Measurements from ENCODE around the gene CRY1.

Gene CRY1

DNA sequence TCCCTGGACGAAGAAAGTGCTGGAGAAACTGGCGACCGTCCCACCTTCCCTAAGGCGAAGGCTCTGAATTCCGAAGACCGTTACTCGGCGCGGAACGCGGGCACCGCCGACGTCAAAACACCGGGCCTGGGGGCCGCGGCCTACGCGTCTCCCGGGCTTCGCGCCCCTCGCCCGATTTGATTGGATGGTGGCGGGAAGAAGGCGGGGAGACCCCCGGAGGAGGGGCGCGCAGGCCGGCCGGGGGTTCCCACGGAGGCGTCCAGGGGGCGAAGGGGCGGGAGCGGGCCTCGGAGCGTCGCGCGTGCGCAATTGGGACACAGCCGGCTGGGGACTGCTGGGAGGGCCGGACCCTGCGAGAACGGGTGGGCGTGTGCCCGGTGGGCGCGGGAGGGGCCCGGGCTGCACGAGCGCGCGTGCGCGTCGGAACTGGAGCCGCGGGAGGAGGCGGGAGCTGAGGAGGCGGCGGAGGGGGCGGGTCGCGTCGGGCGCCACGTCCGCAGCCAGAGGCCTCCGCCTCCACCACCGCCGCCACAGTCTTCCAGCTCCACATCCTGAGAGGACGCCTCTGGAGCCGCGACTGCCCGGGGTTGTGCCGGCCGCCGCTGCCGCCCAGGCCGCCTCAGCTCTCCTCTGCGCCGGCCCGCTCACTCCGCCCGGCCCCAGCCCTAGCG lies 137.8 kb downstream of the CRY1 start, which contains the start of gene TMEM263:
TMEM263 (plus strand) TSS at position 531 of the 671 bp plus-strand sequence. CDS start 11,210 bp downstream, outside the sequence.
- no peak for FAIRE-seq

DNA sequence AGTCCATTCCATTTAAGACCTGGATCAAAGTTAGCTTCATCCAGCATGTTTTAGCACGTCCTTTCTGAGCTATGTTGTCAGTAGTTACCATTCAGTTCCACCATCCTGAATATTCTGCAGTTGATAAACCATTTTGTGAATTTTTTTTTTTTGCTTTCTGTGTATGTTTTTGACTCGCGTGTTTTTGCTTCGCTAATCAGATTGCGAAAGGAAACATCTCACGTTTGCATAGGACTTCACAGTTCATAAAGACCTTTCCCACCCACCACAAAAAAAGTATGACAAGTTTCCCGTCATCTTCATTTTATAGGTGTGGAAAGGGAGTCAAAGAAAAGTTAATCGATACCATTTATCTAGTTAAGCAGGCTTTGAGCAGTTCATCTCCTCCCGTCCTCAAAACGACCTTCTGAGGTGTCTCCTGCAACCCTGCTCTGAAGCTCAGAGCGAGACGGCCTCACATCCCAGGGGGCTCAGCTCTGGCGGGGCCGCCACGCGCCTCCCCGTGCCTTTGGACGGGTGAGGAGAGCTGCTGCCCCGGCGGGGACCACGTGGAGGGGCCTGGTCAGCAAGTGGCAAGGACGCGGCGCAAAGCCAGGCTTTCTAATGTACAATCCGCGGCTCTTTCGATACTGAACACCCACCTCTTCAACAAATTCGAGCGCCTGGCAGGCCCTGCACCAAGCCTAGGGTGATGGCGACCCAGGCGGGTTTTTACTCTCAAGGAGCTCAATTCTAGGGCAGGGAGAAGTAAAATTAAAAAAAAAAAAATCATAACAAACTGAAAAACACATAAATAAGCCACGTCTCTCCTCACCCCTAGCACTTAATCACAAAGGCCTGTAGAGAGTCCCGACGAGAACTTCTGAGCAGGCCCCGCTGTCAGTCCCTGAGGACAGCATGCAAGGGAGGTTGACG lies 138.6 kb downstream of the CRY1 start:
- FAIRE-seq, result no peak

DNA sequence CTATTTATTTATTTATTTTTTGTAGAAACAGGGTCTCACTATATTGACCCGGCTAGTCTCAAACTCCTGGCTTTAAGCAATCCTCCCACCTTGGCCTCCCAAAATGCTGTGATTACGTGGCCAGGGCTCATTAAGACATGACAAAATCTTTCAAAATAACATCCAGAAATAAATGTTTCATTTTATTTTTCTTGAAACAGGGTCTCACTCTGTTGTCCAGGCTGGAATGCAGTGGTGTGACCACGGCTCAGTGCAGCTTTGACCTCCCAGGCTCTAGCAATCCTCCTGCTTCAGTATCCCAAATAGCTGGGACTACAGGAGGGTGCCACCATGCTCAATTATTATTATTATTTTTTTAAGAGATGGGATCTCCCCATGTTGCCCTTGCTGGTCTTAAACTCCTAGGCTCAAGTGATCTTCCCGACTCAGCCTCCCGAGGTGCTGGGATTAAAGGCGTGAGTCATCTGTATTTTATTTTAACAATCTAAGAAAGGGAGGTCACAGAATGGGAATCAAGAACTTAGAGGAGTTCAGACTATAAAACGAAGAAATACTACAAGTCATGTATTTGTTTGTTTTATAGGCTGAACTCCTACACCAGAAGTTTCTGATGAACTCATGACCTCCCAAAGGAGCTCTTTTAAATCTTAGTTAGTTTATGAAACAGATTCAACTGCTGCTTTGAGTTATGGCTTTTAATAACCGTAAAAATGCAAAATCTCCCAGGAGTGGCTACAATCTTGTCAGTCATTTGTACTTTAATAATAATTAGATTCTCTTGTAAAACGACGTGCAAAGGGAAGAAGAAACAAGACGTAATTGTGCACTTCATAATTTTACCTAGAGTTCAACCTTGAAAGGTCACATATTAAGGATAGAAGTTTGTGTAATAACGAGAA lies 139.7 kb downstream of the CRY1 start:
- FAIRE-seq, result no peak

DNA sequence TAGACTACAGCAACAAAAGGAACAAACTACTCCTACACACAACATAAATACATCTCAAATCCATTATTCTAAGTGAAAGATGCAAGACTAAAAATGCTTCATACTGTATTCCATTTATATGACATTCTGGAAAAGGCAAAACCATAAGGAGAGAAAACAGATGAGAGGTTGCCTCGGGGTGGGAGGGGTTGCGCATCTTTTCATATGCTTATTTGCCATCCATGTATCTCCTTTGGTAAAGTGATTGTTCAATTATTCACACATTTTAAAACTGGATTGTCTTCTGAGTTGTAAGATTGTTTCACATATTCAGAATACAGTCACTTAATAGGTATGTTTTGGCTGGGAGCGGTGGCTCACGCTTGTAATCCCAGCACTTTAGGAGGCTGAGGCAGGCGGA lies 142.8 kb downstream of the CRY1 start:
- FAIRE-seq, result no peak

DNA sequence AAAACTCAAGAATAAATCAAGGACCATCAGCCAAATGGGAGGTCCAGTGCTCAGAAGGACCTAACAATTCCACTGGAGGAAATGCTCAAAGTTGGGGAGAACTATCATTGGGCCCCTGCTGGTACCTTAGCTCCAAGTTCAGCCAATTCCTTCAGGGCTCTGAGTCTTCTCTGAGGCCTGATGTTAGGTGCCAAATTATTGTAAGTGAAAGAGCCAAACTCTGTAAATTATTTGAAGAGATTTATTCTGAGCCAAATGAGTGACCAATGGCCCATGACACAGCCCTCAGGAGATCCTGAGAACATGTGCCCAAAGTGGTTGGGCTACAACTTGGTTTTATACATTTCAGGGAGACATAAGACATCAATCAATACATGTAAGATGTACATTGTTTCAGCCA lies 145.9 kb downstream of the CRY1 start:
- FAIRE-seq, result no peak

GRCh38 chr12:106945261-106945851 lies 148.0 kb downstream of the CRY1 start:
- peak; percentile 92 for FAIRE-seq

GRCh38 chr12:106942775-106943174 lies 150.6 kb downstream of the CRY1 start:
- no peak for FAIRE-seq

DNA sequence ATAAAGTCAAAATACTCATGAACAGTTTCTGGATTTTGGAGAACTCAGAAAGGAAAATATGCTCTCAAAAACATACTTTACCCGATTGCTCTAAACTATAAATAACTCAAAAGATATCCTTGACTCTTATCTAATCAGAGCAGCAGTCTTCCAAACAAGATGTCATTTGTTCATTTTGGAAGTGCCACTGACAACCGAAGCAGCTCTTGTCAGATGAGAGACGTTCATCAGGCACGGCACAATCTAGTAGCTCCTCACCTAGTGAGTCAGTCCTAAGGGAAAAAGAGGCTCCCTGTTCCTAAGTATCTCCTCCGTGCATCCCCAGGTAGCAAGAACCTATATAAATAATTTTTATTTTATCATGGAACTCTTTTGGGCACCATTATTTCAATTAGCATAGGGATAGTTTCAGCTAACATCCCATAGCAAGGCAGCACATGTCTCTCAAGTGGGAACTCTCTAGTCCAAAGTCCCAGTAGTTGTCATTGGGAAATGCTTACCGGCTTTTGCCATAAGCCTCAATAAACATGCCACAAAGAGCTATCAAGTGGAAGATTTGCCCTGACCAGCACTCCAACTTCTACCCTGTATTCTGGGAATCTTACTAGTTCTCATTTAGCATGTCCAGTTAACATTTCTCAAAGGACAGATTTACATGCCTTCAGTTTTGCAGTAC lies 151.7 kb downstream of the CRY1 start:
- FAIRE-seq, result no peak

Measured in islet of Langerhans (tissue), 1 donor.